A673 (cell line): ENCODE measurements around the gene ADAMTS9. TPM values are rescaled to one million over a fixed set of nuclear protein-coding genes. Genes with fewer than 3 reads are reported as not detected.

Experiments used
- BruUV-seq: library from RNA; stranded (reverse); fragments of 400-500 nt; replicated peaks from 2 replicates; lab custom pipeline; 2021; lab: Mats Ljungman, UMichigan
- CTCF ChIA-PET: fragments of 300-600 bp; sonication (Branson Sonifier 250); formaldehyde crosslinking; loops from one replicate; lab custom pipeline; 2022; ENCODE audit warnings: antibody characterized with exemption; lab: Charles Lee
- POLR2A ChIA-PET: fragments of 300-600 bp; sonication (Branson Sonifier 250); formaldehyde crosslinking; loops from one replicate; lab custom pipeline; 2022; ENCODE audit warnings: antibody characterized with exemption; ENCODE audit not compliant: low non-redundant PET; lab: Charles Lee
- DNase-seq: peaks from one replicate; pipeline ENCODE4 v3.0.0-alpha.2; 2015; ENCODE audit warnings: low spot score
- H3K27ac ChIP-seq: fragments of 200-600 bp; sonication (generic); 2 replicates; pipeline ENCODE4 v1.5.1; 2016; ENCODE audit warnings: mixed run types, low read depth, mild to moderate bottlenecking, mixed read lengths, antibody characterized with exemption, low read length; ENCODE audit not compliant: poor library complexity, severe bottlenecking
- H3K27me3 ChIP-seq: fragments of 200-600 bp; sonication (generic); replicated peaks from 2 replicates; pipeline ENCODE4 v1.6.1; 2017; ENCODE audit warnings: mixed run types, low read depth, mild to moderate bottlenecking, mixed read lengths, antibody characterized with exemption, low read length; ENCODE audit not compliant: insufficient read depth, poor library complexity
- H3K36me3 ChIP-seq: fragments of 200-600 bp; sonication (generic); 2 replicates; pipeline ENCODE4 v1.6.1; 2016; ENCODE audit warnings: mixed run types, mild to moderate bottlenecking, mixed read lengths, antibody characterized with exemption, low read length; ENCODE audit not compliant: insufficient read depth, poor library complexity, severe bottlenecking
- H3K4me1 ChIP-seq: fragments of 200-600 bp; sonication (generic); 2 replicates; pipeline ENCODE4 v1.6.1; 2017; ENCODE audit warnings: mixed run types, mild to moderate bottlenecking, mixed read lengths, antibody characterized with exemption, low read length; ENCODE audit not compliant: insufficient read depth, poor library complexity, severe bottlenecking
- H3K4me3 ChIP-seq: fragments of 200-600 bp; sonication (generic); 2 replicates; pipeline ENCODE4 v1.5.1; 2016; ENCODE audit warnings: low read depth, mixed run types, mild to moderate bottlenecking, mixed read lengths, low read length; ENCODE audit not compliant: poor library complexity, severe bottlenecking
- H3K9me3 ChIP-seq: fragments of 200-600 bp; sonication (generic); 2 replicates; pipeline ENCODE4 v1.6.1; 2016; ENCODE audit warnings: mixed run types, low read depth, mild to moderate bottlenecking, mixed read lengths, antibody characterized with exemption, low read length; ENCODE audit not compliant: poor library complexity, severe bottlenecking
- EZH2 ChIP-seq: fragments of 200-600 bp; sonication (generic); IDR thresholded peaks from 2 replicates; pipeline ENCODE4 v1.6.1; 2017; ENCODE audit warnings: borderline replicate concordance, low read depth, mild to moderate bottlenecking, mixed read lengths, antibody characterized with exemption, low read length; ENCODE audit not compliant: poor library complexity, severe bottlenecking
- intact Hi-C: fragments of 100-400 bp; cut with micrococcal nuclease; formaldehyde crosslinking; loops from one replicate; pipeline ENCODE4 v1.10.0; 2022; ENCODE audit not compliant: unreplicated experiment
- total RNA-seq: library from RNA; stranded (reverse); gene quantifications from 2 replicates; pipeline ENCODE4 v1.2.3, GENCODE V29; 2021
- TF ChIP-seq, protein P1 (sequence below): fragments of 300-800, 200-600 bp; sonication (generic); conservative IDR thresholded peaks from 2 replicates; pipeline ENCODE4 v1.5.1; 2017; ENCODE audit warnings: low read depth, mild to moderate bottlenecking, antibody characterized with exemption, low read length, moderate library complexity, mixed read lengths

The ADAMTS9 gene
- total RNA-seq, 1 experiment from 2014 or later: 0.26 TPM

DNA sequence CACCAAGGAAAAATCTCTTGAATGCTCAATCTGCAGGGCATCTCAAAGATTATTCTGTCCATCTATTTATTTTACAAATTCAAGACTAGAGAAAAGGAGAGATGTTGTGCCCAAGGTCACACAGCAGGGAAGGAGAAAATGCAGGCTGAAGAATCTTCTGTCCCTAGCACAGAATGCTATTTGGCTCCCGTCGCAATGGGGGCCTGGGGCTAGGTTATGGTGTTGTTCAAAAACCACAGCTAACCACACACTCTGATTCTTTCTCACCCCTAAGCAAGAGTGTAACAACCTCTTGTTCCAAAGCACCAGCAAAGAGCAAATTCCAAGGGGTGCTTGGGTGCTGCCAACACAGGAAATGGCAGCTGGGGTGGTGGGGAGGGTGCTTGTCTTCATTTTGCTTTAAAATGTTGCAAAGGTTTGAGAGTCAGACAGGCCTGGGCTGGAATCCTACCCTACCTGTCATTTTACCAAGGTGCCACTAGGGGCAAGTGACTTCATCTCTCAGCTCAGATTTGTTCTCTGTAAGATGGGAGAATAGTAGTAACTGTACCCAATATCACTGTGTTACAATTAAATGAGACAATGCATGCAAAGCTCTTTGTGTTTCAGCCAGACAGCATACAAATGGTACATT, 112.5 kb downstream of the ADAMTS9 start:
- Histone ChIP-seq H3K36me3 (no peaks in the 10 kb centered on the region), H3K4me3 (no peak overlapping the region), H3K4me1 (no peaks in the 10 kb centered on the region), H3K9me3 (no peaks in the 10 kb centered on the region), H3K27me3 (no peaks in the 10 kb centered on the region), H3K27ac (no peak overlapping the region)
- intact Hi-C loops: no loop called here
- DNase-seq: peak; percentile 11
- TF ChIP-seq, protein P1, sequence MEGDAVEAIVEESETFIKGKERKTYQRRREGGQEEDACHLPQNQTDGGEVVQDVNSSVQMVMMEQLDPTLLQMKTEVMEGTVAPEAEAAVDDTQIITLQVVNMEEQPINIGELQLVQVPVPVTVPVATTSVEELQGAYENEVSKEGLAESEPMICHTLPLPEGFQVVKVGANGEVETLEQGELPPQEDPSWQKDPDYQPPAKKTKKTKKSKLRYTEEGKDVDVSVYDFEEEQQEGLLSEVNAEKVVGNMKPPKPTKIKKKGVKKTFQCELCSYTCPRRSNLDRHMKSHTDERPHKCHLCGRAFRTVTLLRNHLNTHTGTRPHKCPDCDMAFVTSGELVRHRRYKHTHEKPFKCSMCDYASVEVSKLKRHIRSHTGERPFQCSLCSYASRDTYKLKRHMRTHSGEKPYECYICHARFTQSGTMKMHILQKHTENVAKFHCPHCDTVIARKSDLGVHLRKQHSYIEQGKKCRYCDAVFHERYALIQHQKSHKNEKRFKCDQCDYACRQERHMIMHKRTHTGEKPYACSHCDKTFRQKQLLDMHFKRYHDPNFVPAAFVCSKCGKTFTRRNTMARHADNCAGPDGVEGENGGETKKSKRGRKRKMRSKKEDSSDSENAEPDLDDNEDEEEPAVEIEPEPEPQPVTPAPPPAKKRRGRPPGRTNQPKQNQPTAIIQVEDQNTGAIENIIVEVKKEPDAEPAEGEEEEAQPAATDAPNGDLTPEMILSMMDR: peak; percentile 48
- no peak for TF ChIP-seq EZH2
- ChIA-PET CTCF (no interaction called here), POLR2A (no interaction called here)
- BruUV-seq: no TSS peak

DNA sequence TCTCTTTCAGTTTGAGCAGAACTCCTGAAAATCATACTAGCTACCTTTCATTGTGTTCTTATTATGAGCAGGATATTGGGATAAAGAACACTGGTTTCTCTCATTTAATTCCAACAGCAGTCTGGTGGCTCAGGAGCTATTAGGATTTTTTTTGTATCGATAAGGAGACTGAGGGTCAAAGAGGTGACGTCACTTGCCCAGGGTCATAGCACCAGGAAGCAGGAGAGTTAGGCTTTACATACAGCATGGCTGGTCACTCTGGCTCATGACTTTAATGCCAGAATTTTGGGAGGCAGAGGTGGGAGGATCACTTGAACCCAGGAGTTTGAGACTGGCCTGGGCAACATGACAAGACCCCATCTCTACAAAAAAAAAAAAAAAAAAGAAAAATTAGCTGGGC, 113.6 kb downstream of the ADAMTS9 start:
- no TSS peak for BruUV-seq
- POLR2A ChIA-PET: no interaction called here

DNA sequence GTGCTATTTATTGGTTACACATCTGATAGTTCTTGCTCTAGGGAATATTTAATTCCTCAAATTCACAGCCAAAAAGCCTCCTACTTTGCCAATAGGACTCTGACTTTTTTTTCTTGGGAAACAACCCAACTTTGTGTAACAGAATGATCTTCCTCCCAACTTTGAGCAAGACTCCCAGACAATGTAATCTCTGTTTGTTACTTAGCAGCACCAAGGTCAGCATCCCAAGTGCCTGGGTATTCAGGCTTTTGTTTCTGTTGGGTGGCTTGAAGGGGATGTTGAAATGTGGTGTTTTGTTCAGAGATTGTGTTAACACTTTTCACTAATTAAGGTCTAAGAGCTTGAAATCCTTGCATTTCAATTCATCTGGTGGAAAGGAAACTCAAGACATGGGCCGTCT, 115.8 kb downstream of the ADAMTS9 start:
- CTCF ChIA-PET: no interaction called here

More for the DNA sequence above, 113.6 kb downstream of the ADAMTS9 start:
- H3K36me3 ChIP-seq: no peaks in the 10 kb centered on the region
- intact Hi-C loops: no loop called here
- DNase-seq: no peak
- no peaks in the 10 kb centered on the region for H3K9me3 ChIP-seq
- H3K27me3 ChIP-seq: no peaks in the 10 kb centered on the region
- H3K4me3 ChIP-seq: no peak overlapping the region
- H3K27ac ChIP-seq: no peak overlapping the region
- H3K4me1 ChIP-seq: no peaks in the 10 kb centered on the region
- CTCF ChIA-PET: no interaction called here
- TF ChIP-seq, protein P1: no peak
- TF ChIP-seq EZH2: no peak

More for the DNA sequence above, 115.8 kb downstream of the ADAMTS9 start:
- Histone ChIP-seq H3K27me3 (no peaks in the 10 kb centered on the region), H3K27ac (no peak overlapping the region), H3K4me1 (no peaks in the 10 kb centered on the region), H3K4me3 (no peak overlapping the region), H3K36me3 (no peaks in the 10 kb centered on the region), H3K9me3 (no peaks in the 10 kb centered on the region)
- intact Hi-C loops: no loop called here
- POLR2A ChIA-PET: no interaction called here
- DNase-seq: no peak
- TF ChIP-seq, protein P1: no peak
- no peak for TF ChIP-seq EZH2
- no TSS peak for BruUV-seq
